GM12872 (cell line): ENCODE measurements around the gene MTUS2.

Source experiments
- CTCF ChIP-seq: IDR thresholded peaks from 3 replicates; pipeline ENCODE4 v1.5.1; 2011; ENCODE audit warnings: low read depth, mild to moderate bottlenecking, low read length, moderate library complexity; ENCODE audit not compliant: insufficient read depth

Gene MTUS2

DNA sequence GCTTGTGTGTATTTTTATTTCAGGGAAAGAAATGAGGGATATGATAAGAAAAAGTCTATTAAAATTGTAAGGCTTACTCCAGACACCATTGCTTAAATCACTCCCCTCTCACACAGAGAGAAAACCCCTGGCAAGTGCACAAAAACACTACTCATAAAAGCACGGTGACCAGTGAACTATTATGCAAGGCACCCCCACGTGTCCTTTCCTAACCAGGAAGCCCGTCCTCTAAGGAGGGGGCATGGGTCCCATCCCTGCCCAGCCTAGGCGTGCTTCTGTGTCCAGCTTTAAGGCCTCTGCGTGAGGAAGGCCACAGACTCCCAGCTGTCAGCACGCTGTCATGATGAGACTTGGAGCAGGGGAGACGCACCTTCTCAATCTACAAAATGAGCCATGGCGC, 691.8 kb downstream of the MTUS2 start:
- no peak for TF ChIP-seq CTCF

GRCh38 chr13:29513002-29513980, 693.2 kb downstream of the MTUS2 start:
- TF ChIP-seq CTCF: no peak

GRCh38 chr13:29513981-29514719, 694.0 kb downstream of the MTUS2 start:
- no peak for TF ChIP-seq CTCF

GRCh38 chr13:29514720-29515310, 694.7 kb downstream of the MTUS2 start:
- no peak for TF ChIP-seq CTCF

GRCh38 chr13:29515372-29515771, 695.2 kb downstream of the MTUS2 start:
- no peak for TF ChIP-seq CTCF

- TF ChIP-seq CTCF: no peak
Measured at GRCh38 chr13:29516012-29516411, 695.9 kb downstream of the MTUS2 start.

DNA sequence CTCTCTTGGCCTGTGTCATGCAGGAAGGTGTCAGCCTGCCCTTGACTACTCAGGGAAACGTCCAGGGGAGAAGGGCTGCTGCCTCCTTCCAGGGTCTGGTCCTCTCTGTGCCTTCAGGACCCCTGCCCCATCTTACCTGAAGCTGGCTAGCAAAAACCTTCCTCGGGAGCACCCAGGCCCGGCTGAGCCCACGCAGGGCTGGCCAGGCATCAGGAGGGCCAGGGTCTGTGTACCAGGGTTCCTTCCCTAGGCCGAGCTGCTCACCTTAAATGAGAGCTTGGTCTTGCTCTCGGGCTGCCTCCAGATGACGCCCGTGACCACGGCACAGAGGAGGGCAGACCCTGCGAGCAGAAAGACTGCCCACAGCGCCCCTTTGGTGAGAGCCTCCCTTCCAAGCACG, 696.7 kb downstream of the MTUS2 start:
- no peak for TF ChIP-seq CTCF
